ENCODE measurements around the gene CA5B. TPM values are rescaled to one million over a fixed set of nuclear protein-coding genes. Genes with fewer than 3 reads are reported as not detected.
"Not testable (repeated sequence)": the region's sequence is repeated elsewhere in the genome, so short reads cannot be mapped to it uniquely, and the experiment has no call there.

CA5B gene
- total RNA-seq, 2 donors from 2014 or later, result 14.0 to 31.7 TPM

- Mint-ChIP-seq H3K27me3 (ENCODE audit: insufficient read depth) (no peaks in the 10 kb centered on the region), H3K9me3 (no peaks in the 10 kb centered on the region), H3K36me3 (ENCODE audit: low read depth) (peaks cover 25% of the 10 kb centered on the region), H3K4me3 (no peak overlapping the region), H3K27ac (no peak overlapping the region), H3K4me1 (peaks cover 60% of the 10 kb centered on the region)
- H3K36me3 ChIP-seq (ENCODE audit: control insufficient read depth, insufficient read depth, low read length), result peaks cover 9% of the 10 kb centered on the region
- WGBS, 2 experiments (ENCODE audit: insufficient coverage in 1 of 2, insufficient read length in 1 of 2), result 95% methylated on average over 4 of the region's 4 CpGs; no CpG with 5 or more reads in 1 of the 2 experiments
- H3K27ac ChIP-seq (ENCODE audit: low read depth, low read length), result no peak overlapping the region
- H3K4me3 ChIP-seq (ENCODE audit: low read length), result no peak overlapping the region
- TF ChIP-seq, protein P1, sequence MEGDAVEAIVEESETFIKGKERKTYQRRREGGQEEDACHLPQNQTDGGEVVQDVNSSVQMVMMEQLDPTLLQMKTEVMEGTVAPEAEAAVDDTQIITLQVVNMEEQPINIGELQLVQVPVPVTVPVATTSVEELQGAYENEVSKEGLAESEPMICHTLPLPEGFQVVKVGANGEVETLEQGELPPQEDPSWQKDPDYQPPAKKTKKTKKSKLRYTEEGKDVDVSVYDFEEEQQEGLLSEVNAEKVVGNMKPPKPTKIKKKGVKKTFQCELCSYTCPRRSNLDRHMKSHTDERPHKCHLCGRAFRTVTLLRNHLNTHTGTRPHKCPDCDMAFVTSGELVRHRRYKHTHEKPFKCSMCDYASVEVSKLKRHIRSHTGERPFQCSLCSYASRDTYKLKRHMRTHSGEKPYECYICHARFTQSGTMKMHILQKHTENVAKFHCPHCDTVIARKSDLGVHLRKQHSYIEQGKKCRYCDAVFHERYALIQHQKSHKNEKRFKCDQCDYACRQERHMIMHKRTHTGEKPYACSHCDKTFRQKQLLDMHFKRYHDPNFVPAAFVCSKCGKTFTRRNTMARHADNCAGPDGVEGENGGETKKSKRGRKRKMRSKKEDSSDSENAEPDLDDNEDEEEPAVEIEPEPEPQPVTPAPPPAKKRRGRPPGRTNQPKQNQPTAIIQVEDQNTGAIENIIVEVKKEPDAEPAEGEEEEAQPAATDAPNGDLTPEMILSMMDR (conservative IDR thresholded peaks at IDR 0.05), result no peak
- no peak for DNase-seq
- no peaks in the 10 kb centered on the region for H3K4me1 ChIP-seq (ENCODE audit: control insufficient read depth, insufficient read depth, low read length)
- no peaks in the 10 kb centered on the region for H3K9me3 ChIP-seq (ENCODE audit: control insufficient read depth, low read length)
- no peaks in the 10 kb centered on the region for H3K27me3 ChIP-seq (ENCODE audit: control insufficient read depth, insufficient read depth, low read length, poor library complexity, severe bottlenecking)
- no peak overlapping the region for H3K9ac ChIP-seq (ENCODE audit: extremely low read depth, low read length, poor library complexity, severe bottlenecking)
These were observed 7.1 kb downstream of the CA5B start for GRCh38 chrX:15745179-15745578.

GRCh38 chrX:15746651-15747050 is 8.6 kb downstream of the CA5B start:
- not testable (repeated sequence) for H3K9me3 ChIP-seq (ENCODE audit: control insufficient read depth, low read length); H3K27ac ChIP-seq (ENCODE audit: low read depth, low read length); H3K9me3 Mint-ChIP-seq; H3K4me3 ChIP-seq (ENCODE audit: low read length); H3K27me3 Mint-ChIP-seq (ENCODE audit: insufficient read depth); H3K4me3 Mint-ChIP-seq; H3K27me3 ChIP-seq (ENCODE audit: control insufficient read depth, insufficient read depth, low read length, poor library complexity, severe bottlenecking); H3K9ac ChIP-seq (ENCODE audit: extremely low read depth, low read length, poor library complexity, severe bottlenecking); DNase-seq; H3K4me1 ChIP-seq (ENCODE audit: control insufficient read depth, insufficient read depth, low read length)
- peaks cover 34% of the 10 kb centered on the region for H3K36me3 Mint-ChIP-seq (ENCODE audit: low read depth)
- 90% methylated on average over 5 of the region's 6 CpGs; no CpG with 5 or more reads in 1 of the 2 experiments for WGBS, 2 experiments (ENCODE audit: insufficient coverage in 1 of 2, insufficient read length in 1 of 2)
- peak overlapping the region; percentile 84 for H3K27ac Mint-ChIP-seq
- peaks cover 18% of the 10 kb centered on the region for H3K36me3 ChIP-seq (ENCODE audit: control insufficient read depth, insufficient read depth, low read length)
- H3K4me1 Mint-ChIP-seq, result peaks cover 66% of the 10 kb centered on the region

- Mint-ChIP-seq H3K4me1 (peaks cover 64% of the 10 kb centered on the region), H3K27ac (peak overlapping the region; percentile 92)
- 55 to 68% methylated on average over 5 to 13 of the region's 13 CpGs for WGBS, 2 experiments (ENCODE audit: insufficient coverage in 1 of 2, insufficient read length in 1 of 2)
These were observed 9.6 kb downstream of the CA5B start for GRCh38 chrX:15747626-15748173.

More at GRCh38 chrX:15747626-15748173, 9.6 kb downstream of the CA5B start:
- TF ChIP-seq, protein P1 (conservative IDR thresholded peaks at IDR 0.05), result no peak
- Mint-ChIP-seq H3K36me3 (ENCODE audit: low read depth) (peaks cover 37% of the 10 kb centered on the region), H3K27me3 (ENCODE audit: insufficient read depth) (no peaks in the 10 kb centered on the region), H3K9me3 (peaks cover 7% of the 10 kb centered on the region), H3K4me3 (peak overlapping the region; percentile 35)
- peak; percentile 79 for DNase-seq
- H3K27me3 ChIP-seq (ENCODE audit: control insufficient read depth, insufficient read depth, low read length, poor library complexity, severe bottlenecking), result no peaks in the 10 kb centered on the region
- no peak overlapping the region for H3K9ac ChIP-seq (ENCODE audit: extremely low read depth, low read length, poor library complexity, severe bottlenecking)
- H3K36me3 ChIP-seq (ENCODE audit: control insufficient read depth, insufficient read depth, low read length), result peaks cover 18% of the 10 kb centered on the region
- no peaks in the 10 kb centered on the region for H3K4me1 ChIP-seq (ENCODE audit: control insufficient read depth, insufficient read depth, low read length)
- no peaks in the 10 kb centered on the region for H3K9me3 ChIP-seq (ENCODE audit: control insufficient read depth, low read length)
- no peak overlapping the region for H3K27ac ChIP-seq (ENCODE audit: low read depth, low read length)
- H3K4me3 ChIP-seq (ENCODE audit: low read length), result peak overlapping the region; percentile 60
